ENCODE measurements around the gene KCTD11.
"Not testable (repeated sequence)": the region's sequence is repeated elsewhere in the genome, so short reads cannot be mapped to it uniquely, and the experiment has no call there.

KCTD11 gene

GRCh38 chr17:7343250-7343649 lies 8.7 kb upstream of the KCTD11 start:
- DNase-seq (ENCODE audit: low spot score), result no peak

- DNase-seq (ENCODE audit: low spot score), result no peak
These were observed 5.0 kb upstream of the KCTD11 start for GRCh38 chr17:7346761-7347614.

GRCh38 chr17:7347630-7348477 lies 4.1 kb upstream of the KCTD11 start:
- no peak for DNase-seq (ENCODE audit: low spot score)

- no peak for DNase-seq (ENCODE audit: low spot score)
These were observed 3.3 kb upstream of the KCTD11 start for GRCh38 chr17:7348478-7349242.

GRCh38 chr17:7352503-7352889 lies 534 bp downstream of the KCTD11 start:
- DNase-seq (ENCODE audit: low spot score), result no peak

- no peak for DNase-seq (ENCODE audit: low spot score)
These were observed 1.1 kb downstream of the KCTD11 start for GRCh38 chr17:7352910-7353635.

GRCh38 chr17:7354262-7354843 lies 2.4 kb downstream of the KCTD11 start:
- no peak for DNase-seq (ENCODE audit: low spot score)

- no peak for DNase-seq (ENCODE audit: low spot score)
These were observed 3.1 kb downstream of the KCTD11 start, which contains the start of gene TMEM95 for GRCh38 chr17:7355053-7355452. TMEM95 (plus strand) TSS chr17:7355156; CDS start chr17:7355205, 49 bp downstream.

- DNase-seq (ENCODE audit: low spot score), result no peak
These were observed 3.6 kb downstream of the KCTD11 start for GRCh38 chr17:7355573-7355972.

GRCh38 chr17:7356072-7356549 lies 4.1 kb downstream of the KCTD11 start:
- DNase-seq (ENCODE audit: low spot score), result peak; percentile 71

GRCh38 chr17:7356756-7357155 lies 4.8 kb downstream of the KCTD11 start:
- DNase-seq (ENCODE audit: low spot score), result no peak

- DNase-seq (ENCODE audit: low spot score), result no peak
These were observed 5.4 kb downstream of the KCTD11 start for GRCh38 chr17:7357381-7357780.

GRCh38 chr17:7361906-7362305 lies 9.9 kb downstream of the KCTD11 start:
- DNase-seq (ENCODE audit: low spot score), result no peak

- DNase-seq (ENCODE audit: low spot score), result no peak
These were observed 11.3 kb downstream of the KCTD11 start for GRCh38 chr17:7363311-7363710.

- DNase-seq (ENCODE audit: low spot score), result not testable (repeated sequence)
These were observed 14.0 kb downstream of the KCTD11 start for GRCh38 chr17:7365963-7366362.

GRCh38 chr17:7367083-7367482 lies 15.1 kb downstream of the KCTD11 start:
- no peak for DNase-seq (ENCODE audit: low spot score)

GRCh38 chr17:7367918-7368598 lies 16.1 kb downstream of the KCTD11 start:
- DNase-seq (ENCODE audit: low spot score), result no peak

- DNase-seq (ENCODE audit: low spot score), result not testable (repeated sequence)
These were observed 16.6 kb downstream of the KCTD11 start for GRCh38 chr17:7368599-7368994.

GRCh38 chr17:7369825-7370224 lies 17.9 kb downstream of the KCTD11 start:
- DNase-seq (ENCODE audit: low spot score), result no peak

- DNase-seq (ENCODE audit: low spot score), result no peak
These were observed 18.9 kb downstream of the KCTD11 start for GRCh38 chr17:7370853-7371252.

All from AG08396 (cell line).